IMR-90 (cell line): ENCODE data around the gene RIC3. TPM values are rescaled to one million over a fixed set of nuclear protein-coding genes. Genes with fewer than 3 reads are reported as not detected.

Experiments used
- ATAC-seq: fragments of 200-7000 bp; cut with Tn5 transposase; 2 replicates; pipeline ENCODE4 v1.9.1; 2020; ENCODE audit warnings: low read depth, mild to moderate bottlenecking, moderate library complexity
- BruUV-seq: library from RNA; stranded (reverse); fragments of 400-500 nt; replicated peaks from 2 replicates; lab custom pipeline; 2021; lab: Mats Ljungman, UMichigan
- CTCF ChIA-PET: fragments of 300-600 bp; formaldehyde crosslinking; extraction: SDS; loops from one replicate; lab custom pipeline; 2021; ENCODE audit warnings: antibody characterized with exemption; lab: Yijun Ruan, JAX
- POLR2A ChIA-PET: fragments of 300-600 bp; sonication (Branson Sonifier 250); formaldehyde crosslinking; loops from one replicate; lab custom pipeline; 2022; ENCODE audit warnings: antibody characterized with exemption; ENCODE audit not compliant: unreplicated experiment; lab: Charles Lee
- DNase-seq: peaks from one replicate; pipeline ENCODE4 v3.0.0; 2013
- H2AFZ ChIP-seq: replicated peaks from 2 replicates; pipeline ENCODE3; 2013; ENCODE audit warnings: low read length, mild to moderate bottlenecking; ENCODE audit not compliant: poor library complexity
- H2AK5ac ChIP-seq: 2 replicates; pipeline ENCODE4 v1.6.1; 2013; ENCODE audit warnings: low read depth, low read length, inconsistent platforms
- H2AK9ac ChIP-seq: replicated peaks from 2 replicates; pipeline ENCODE3; 2013; ENCODE audit warnings: mild to moderate bottlenecking, low read depth, low read length, moderate library complexity; ENCODE audit not compliant: poor library complexity
- H2BK120ac ChIP-seq: 2 replicates; pipeline ENCODE4 v1.6.1; 2013; ENCODE audit warnings: low read depth, low read length, inconsistent platforms
- H2BK15ac ChIP-seq: 3 replicates; pipeline ENCODE4 v1.6.1; 2013; ENCODE audit warnings: low read depth, low read length, inconsistent platforms
- H2BK20ac ChIP-seq: 2 replicates; pipeline ENCODE4 v1.6.1; 2013; ENCODE audit warnings: low read depth, mild to moderate bottlenecking, inconsistent platforms, low read length, moderate library complexity
- H2BK5ac ChIP-seq: 2 replicates; pipeline ENCODE4 v1.6.1; 2013; ENCODE audit warnings: mild to moderate bottlenecking, low read depth, low read length, inconsistent platforms; ENCODE audit not compliant: poor library complexity, severe bottlenecking
- H3K14ac ChIP-seq: replicated peaks from 2 replicates; pipeline ENCODE4 v1.6.1; 2013; ENCODE audit warnings: low read depth, low read length, inconsistent platforms
- H3K18ac ChIP-seq: 2 replicates; pipeline ENCODE4 v1.6.1; 2013; ENCODE audit warnings: low read depth, low read length, control low read depth
- H3K23ac ChIP-seq: 2 replicates; pipeline ENCODE4 v1.6.1; 2013; ENCODE audit warnings: low read depth, low read length, inconsistent platforms
- H3K27ac ChIP-seq: 2 replicates; pipeline ENCODE4 v1.5.1; 2013; ENCODE audit warnings: mild to moderate bottlenecking, control low read depth, low read length; ENCODE audit not compliant: insufficient read depth
- H3K27me3 ChIP-seq: 2 replicates; pipeline ENCODE4 v1.6.1; 2013; ENCODE audit warnings: low read length; ENCODE audit not compliant: control insufficient read depth, insufficient read depth
- H3K36me3 ChIP-seq: 2 replicates; pipeline ENCODE4 v1.6.1; 2013; ENCODE audit warnings: low read length, mixed read lengths; ENCODE audit not compliant: control insufficient read depth, insufficient read depth
- H3K4ac ChIP-seq: 2 replicates; pipeline ENCODE4 v1.6.1; 2013; ENCODE audit warnings: low read depth, low read length, inconsistent platforms
- H3K4me1 ChIP-seq: 2 replicates; pipeline ENCODE4 v1.6.1; 2013; ENCODE audit warnings: low read length, mixed read lengths; ENCODE audit not compliant: control insufficient read depth, insufficient read depth
- H3K4me2 ChIP-seq: 2 replicates; pipeline ENCODE4 v1.6.1; 2013; ENCODE audit warnings: low read depth, mild to moderate bottlenecking, control low read depth, low read length, moderate library complexity
- H3K4me3 ChIP-seq: 2 replicates; pipeline ENCODE4 v1.5.1; 2013; ENCODE audit warnings: low read depth, mild to moderate bottlenecking, control low read depth, low read length, moderate library complexity; ENCODE audit not compliant: insufficient read depth
- H3K56ac ChIP-seq: 2 replicates; pipeline ENCODE4 v1.6.1; 2013; ENCODE audit warnings: low read length, inconsistent platforms; ENCODE audit not compliant: insufficient read depth; ENCODE audit errors: extremely low read depth
- H3K79me1 ChIP-seq, 2 experiments: 2 replicates each; pipeline ENCODE4 v1.6.1; 2013; ENCODE audit warnings: low read length in 2 of 2, inconsistent platforms in 1 of 2, low read depth in 1 of 2
- H3K9ac ChIP-seq: 2 replicates; pipeline ENCODE4 v1.6.1; 2013; ENCODE audit warnings: low read depth, low read length, control low read depth
- H3K9me1 ChIP-seq: 2 replicates; pipeline ENCODE4 v1.6.1; 2013; ENCODE audit warnings: low read length, inconsistent platforms; ENCODE audit not compliant: insufficient read depth
- H3K9me3 ChIP-seq: 2 replicates; pipeline ENCODE4 v1.6.1; 2013; ENCODE audit warnings: low read length; ENCODE audit not compliant: control insufficient read depth, insufficient read depth
- H4K20me1 ChIP-seq: 2 replicates; pipeline ENCODE4 v1.6.1; 2013; ENCODE audit warnings: low read length, inconsistent platforms; ENCODE audit not compliant: insufficient read depth
- H4K5ac ChIP-seq: 2 replicates; pipeline ENCODE4 v1.6.1; 2013; ENCODE audit warnings: mild to moderate bottlenecking, low read depth, low read length, control low read depth
- H4K8ac ChIP-seq, 2 experiments: 2 replicates each; pipeline ENCODE4 v1.6.1; 2013; ENCODE audit warnings: low read depth in 2 of 2, low read length in 2 of 2, control low read depth in 1 of 2, inconsistent platforms in 1 of 2
- H4K91ac ChIP-seq: 2 replicates; pipeline ENCODE4 v1.6.1; 2013; ENCODE audit warnings: low read depth, low read length, inconsistent platforms; ENCODE audit not compliant: insufficient read depth
- BHLHE40 ChIP-seq: fragments of 150-350 bp; IDR thresholded peaks from 2 replicates; pipeline ENCODE4 v1.6.1; 2016; ENCODE audit warnings: mild to moderate bottlenecking, low read depth, low read length
- CEBPB ChIP-seq: IDR thresholded peaks from 2 replicates; pipeline ENCODE4 v1.6.1; 2012; ENCODE audit warnings: low read depth, low read length, improper control_type of control experiment
- CHD1 ChIP-seq: IDR thresholded peaks from 2 replicates; pipeline ENCODE4 v1.6.1; 2012; ENCODE audit warnings: low read depth, low read length, improper control_type of control experiment
- CTCF ChIP-seq: conservative IDR thresholded peaks from 2 replicates; pipeline ENCODE4 v1.5.1; 2012; ENCODE audit warnings: mild to moderate bottlenecking, low read depth, low read length, improper control_type of control experiment
- ELK1 ChIP-seq: fragments of 150-350 bp; IDR thresholded peaks from 2 replicates; pipeline ENCODE4 v1.6.1; 2016; ENCODE audit warnings: low read depth, mild to moderate bottlenecking, low read length, moderate library complexity, borderline replicate concordance
- FOS ChIP-seq: fragments of 150-350 bp; IDR thresholded peaks from 2 replicates; pipeline ENCODE4 v1.6.1; 2016; ENCODE audit warnings: low read depth, low read length
- MAFK ChIP-seq: IDR thresholded peaks from 2 replicates; pipeline ENCODE4 v1.6.1; 2012; ENCODE audit warnings: low read depth, low read length, improper control_type of control experiment
- MAZ ChIP-seq: IDR thresholded peaks from 2 replicates; pipeline ENCODE4 v1.6.1; 2012; ENCODE audit warnings: low read depth, mild to moderate bottlenecking, low read length, improper control_type of control experiment, moderate library complexity, borderline replicate concordance
- MXI1 ChIP-seq: IDR thresholded peaks from 2 replicates; pipeline ENCODE4 v1.6.1; 2012; ENCODE audit warnings: low read depth, mild to moderate bottlenecking, low read length, moderate library complexity, borderline replicate concordance
- NFE2L2 ChIP-seq: fragments of 150-350 bp; IDR thresholded peaks from 2 replicates; pipeline ENCODE4 v1.6.1; 2016; ENCODE audit warnings: low read depth, mild to moderate bottlenecking, low read length
- POLR2A ChIP-seq: IDR thresholded peaks from 2 replicates; pipeline ENCODE4 v1.6.1; 2012; ENCODE audit warnings: mild to moderate bottlenecking, low read depth, low read length
- RAD21 ChIP-seq: IDR thresholded peaks from 2 replicates; pipeline ENCODE4 v1.6.1; 2012; ENCODE audit warnings: low read length, improper control_type of control experiment
- RCOR1 ChIP-seq: IDR thresholded peaks from 2 replicates; pipeline ENCODE4 v1.6.1; 2012; ENCODE audit warnings: mild to moderate bottlenecking, low read length, improper control_type of control experiment; ENCODE audit not compliant: insufficient replicate concordance
- RFX5 ChIP-seq: IDR thresholded peaks from 2 replicates; pipeline ENCODE4 v1.8.0; 2012; ENCODE audit warnings: low read depth, mild to moderate bottlenecking, low read length, moderate library complexity
- SMC3 ChIP-seq: fragments of 150-350 bp; IDR thresholded peaks from 2 replicates; pipeline ENCODE4 v1.6.1; 2016; ENCODE audit warnings: low read depth, mild to moderate bottlenecking, antibody characterized with exemption, low read length, moderate library complexity
- USF2 ChIP-seq: fragments of 150-350 bp; IDR thresholded peaks from 2 replicates; pipeline ENCODE4 v1.6.1; 2017; ENCODE audit warnings: mild to moderate bottlenecking, antibody characterized with exemption, low read length, low read depth
- WGBS, 2 experiments: methylation state at CpG; one replicate each; pipeline versions ENCODE4 v1.1.5 to v1.1.7; 2013; ENCODE audit warnings: missing lambda C conversion rate in 2 of 2; ENCODE audit not compliant: insufficient read length in 1 of 2; ENCODE audit errors: extremely low coverage in 2 of 2; 5-methylcytosine and 5-hydroxymethylcytosine counted together
- dilution Hi-C: fragments of 300-500 bp; cut with HindIII; formaldehyde crosslinking; loops from one replicate; pipeline ENCODE4 v1.14.3; 2018; ENCODE audit warnings: low sequenced_read_pairs; ENCODE audit not compliant: unreplicated experiment
- in situ Hi-C: fragments of 300-500 bp; cut with MboI; formaldehyde crosslinking; loops from 3 replicates; pipeline ENCODE4 v1.14.3; 2019; ENCODE audit warnings: low sequenced_read_pairs, inconsistent platforms, mixed read lengths
- intact Hi-C: fragments of 100-400 bp; cut with micrococcal nuclease; formaldehyde crosslinking; loops from 2 replicates; pipeline ENCODE4 v1.10.0; 2022
- polyA plus RNA-seq, 3 experiments: library from polyadenylated mRNA; depleted of rRNA; stranded (reverse); fragments of >200 nt; gene quantifications; 2 replicates each; pipeline ENCODE4 v1.2.3, GENCODE V29; 2012; ENCODE audit warnings: low replicate concordance in 1 of 3
- total RNA-seq: library from RNA; depleted of rRNA; stranded (reverse); fragments of >200 nt; gene quantifications from 2 replicates; pipeline ENCODE4 v1.2.3, GENCODE V29; 2012

Gene RIC3
- total and polyA plus RNA-seq, 2 of the 4 experiments (the other 2 are of a cell fraction), result not detected

GRCh38 chr11:8105666-8106065, 63.2 kb downstream of the RIC3 start:
- intact Hi-C loops (no loop called here), dilution Hi-C loops (no loop called here), in situ Hi-C loops (no loop called here)
- Histone ChIP-seq H2AK9ac (no peak overlapping the region), H2AK5ac (no peak overlapping the region), H4K5ac (no peak overlapping the region), H2BK15ac (no peak overlapping the region), H3K4me3 (no peak overlapping the region), H2AFZ (no peak overlapping the region), H3K36me3 (peaks cover 12% of the 10 kb centered on the region), H3K4ac (no peak overlapping the region), H2BK20ac (no peak overlapping the region), H2BK5ac (no peak overlapping the region), H4K20me1 (no peaks in the 10 kb centered on the region), H3K9me3 (no peaks in the 10 kb centered on the region), H3K79me1 (no peaks in the 10 kb centered on the region), H3K27me3 (no peaks in the 10 kb centered on the region), H3K4me1 (peaks cover 3% of the 10 kb centered on the region; the same call in 1 of the 2 replicates), H3K14ac (no peak overlapping the region), H3K56ac (no peak overlapping the region), H3K27ac (no peak overlapping the region), H3K23ac (no peak overlapping the region), H3K9me1 (peaks cover 4% of the 10 kb centered on the region; the same call in 1 of the 2 replicates), H3K18ac (no peak overlapping the region), H3K9ac (no peak overlapping the region), H4K8ac (no peak overlapping the region), H2BK120ac (no peak overlapping the region), H3K4me2 (no peak overlapping the region), H4K91ac (no peak overlapping the region)
- POLR2A ChIA-PET, result no interaction called here
- peak; percentile 27 for DNase-seq
- TF ChIP-seq SMC3, result no peak
- no peak for TF ChIP-seq CTCF
- TF ChIP-seq RCOR1, result no peak
- no peak for TF ChIP-seq BHLHE40
- TF ChIP-seq RAD21, result no peak
- TF ChIP-seq MAFK, result no peak
- TF ChIP-seq MAZ, result no peak
- TF ChIP-seq FOS, result no peak
- TF ChIP-seq POLR2A, result no peak
- TF ChIP-seq CEBPB, result no peak
- TF ChIP-seq RFX5, result no peak
- TF ChIP-seq USF2, result no peak
- no peak for TF ChIP-seq MXI1
- TF ChIP-seq ELK1, result no peak
- no peak for TF ChIP-seq NFE2L2
- TF ChIP-seq CHD1, result no peak
- CTCF ChIA-PET, result interaction anchor here (0.6 to 1.1 kb wide), 3 partner anchors 10 to 13 kb away, joined by 3 read pairs; no protein-coding TSS in a partner anchor
- peak; percentile 83 for ATAC-seq
- WGBS, 2 experiments, result no CpG with 5 or more reads among the region's 3 CpGs
- BruUV-seq, result no TSS peak
